HEK293 (cell line): Measurements from ENCODE around the gene MYO1G.
A peak's percentile ranks its signal among the peaks of the same experiment; 100 is the strongest.

Experiments
- KLF9 ChIP-seq: fragments of 450-650 bp; formaldehyde crosslinking; IDR thresholded peaks from 2 replicates; pipeline ENCODE4 v1.5.1; 2016; ENCODE audit warnings: missing biosample characterization, missing genetic modification characterization, low read depth
- REPIN1 ChIP-seq: fragments of 450-650 bp; formaldehyde crosslinking; IDR thresholded peaks from 2 replicates; pipeline ENCODE4 v1.5.1; 2017; ENCODE audit warnings: missing biosample characterization, missing genetic modification characterization, low read depth
- TCF7L2 ChIP-seq: IDR thresholded peaks from 2 replicates; pipeline ENCODE4 v1.6.1; 2011; ENCODE audit warnings: low read depth, mild to moderate bottlenecking, inconsistent platforms, low read length, moderate library complexity, borderline replicate concordance
- YY2 ChIP-seq: fragments of 450-650 bp; formaldehyde crosslinking; IDR thresholded peaks from 2 replicates; pipeline ENCODE4 v1.5.1; 2016; ENCODE audit warnings: missing biosample characterization, missing genetic modification characterization
- ZNF274 ChIP-seq, 2 experiments: fragments of 200-500 bp in 1 of 2; fragments of 450-650 bp in 1 of 2; sonication (Bioruptor generic) in 1 of 2; formaldehyde crosslinking in 1 of 2; IDR thresholded peaks; 2 replicates each; pipeline versions ENCODE4 v1.5.1 to v1.6.1; 2014 to 2016; ENCODE audit warnings: borderline replicate concordance in 1 of 2, inconsistent platforms in 1 of 2, low read length in 1 of 2, missing biosample characterization in 1 of 2, missing genetic modification characterization in 1 of 2
- ZNF830 ChIP-seq: fragments of 450-650 bp; IDR thresholded peaks from 2 replicates; pipeline ENCODE4 v1.5.0; 2018; ENCODE audit warnings: missing biosample characterization, missing genetic modification characterization, low read depth, mild to moderate bottlenecking, moderate library complexity
- TF ChIP-seq, protein P1 (sequence below): fragments of 450-650 bp; formaldehyde crosslinking; IDR thresholded peaks from 2 replicates; pipeline ENCODE4 v1.5.1; 2016; ENCODE audit warnings: missing biosample characterization, missing genetic modification characterization

DNA sequence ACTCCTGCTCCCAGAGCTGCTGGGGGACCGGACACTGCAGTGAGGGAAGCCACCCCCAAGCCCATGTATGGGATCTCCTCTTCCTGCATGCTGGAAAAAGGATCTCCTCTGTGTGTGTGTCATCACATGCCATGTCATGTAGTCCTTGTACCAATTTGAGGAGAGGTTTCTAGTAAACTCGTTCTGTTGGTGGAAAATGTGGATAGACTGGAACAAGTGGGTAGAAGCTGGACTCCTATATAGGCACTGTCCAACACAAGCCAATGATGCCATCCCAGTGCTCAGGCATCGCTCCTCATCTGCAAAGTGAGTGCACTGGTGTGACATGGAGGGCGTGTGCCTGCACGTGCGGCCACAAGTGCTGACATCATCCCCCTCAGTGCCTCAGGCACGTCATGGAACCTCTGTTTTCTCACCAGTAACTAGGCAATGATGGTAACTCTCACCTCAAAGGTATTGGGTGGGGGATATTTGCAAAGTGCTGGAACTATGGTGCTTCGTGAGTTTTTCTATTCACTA lies 19.3 kb downstream of the MYO1G start:
- no peak for TF ChIP-seq TCF7L2
- no peak for TF ChIP-seq ZNF830 (tag by site-specific recombination)
- TF ChIP-seq REPIN1: no peak
- peak; percentile 31; the same call in 1 of the 2 replicates for TF ChIP-seq KLF9 (tag by site-specific recombination)
- no peak for TF ChIP-seq ZNF274 (IDR thresholded peaks at IDR 0.05; ENCODE audit: low read length)
- TF ChIP-seq ZNF274 (tag by site-specific recombination; IDR thresholded peaks at IDR 0.05; ENCODE audit: borderline replicate concordance): no peak
- TF ChIP-seq, protein P1, sequence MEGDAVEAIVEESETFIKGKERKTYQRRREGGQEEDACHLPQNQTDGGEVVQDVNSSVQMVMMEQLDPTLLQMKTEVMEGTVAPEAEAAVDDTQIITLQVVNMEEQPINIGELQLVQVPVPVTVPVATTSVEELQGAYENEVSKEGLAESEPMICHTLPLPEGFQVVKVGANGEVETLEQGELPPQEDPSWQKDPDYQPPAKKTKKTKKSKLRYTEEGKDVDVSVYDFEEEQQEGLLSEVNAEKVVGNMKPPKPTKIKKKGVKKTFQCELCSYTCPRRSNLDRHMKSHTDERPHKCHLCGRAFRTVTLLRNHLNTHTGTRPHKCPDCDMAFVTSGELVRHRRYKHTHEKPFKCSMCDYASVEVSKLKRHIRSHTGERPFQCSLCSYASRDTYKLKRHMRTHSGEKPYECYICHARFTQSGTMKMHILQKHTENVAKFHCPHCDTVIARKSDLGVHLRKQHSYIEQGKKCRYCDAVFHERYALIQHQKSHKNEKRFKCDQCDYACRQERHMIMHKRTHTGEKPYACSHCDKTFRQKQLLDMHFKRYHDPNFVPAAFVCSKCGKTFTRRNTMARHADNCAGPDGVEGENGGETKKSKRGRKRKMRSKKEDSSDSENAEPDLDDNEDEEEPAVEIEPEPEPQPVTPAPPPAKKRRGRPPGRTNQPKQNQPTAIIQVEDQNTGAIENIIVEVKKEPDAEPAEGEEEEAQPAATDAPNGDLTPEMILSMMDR (tag by site-specific recombination): no peak
- TF ChIP-seq YY2 (tag by site-specific recombination): no peak
